ENCODE results near the gene RINT1.

DNA sequence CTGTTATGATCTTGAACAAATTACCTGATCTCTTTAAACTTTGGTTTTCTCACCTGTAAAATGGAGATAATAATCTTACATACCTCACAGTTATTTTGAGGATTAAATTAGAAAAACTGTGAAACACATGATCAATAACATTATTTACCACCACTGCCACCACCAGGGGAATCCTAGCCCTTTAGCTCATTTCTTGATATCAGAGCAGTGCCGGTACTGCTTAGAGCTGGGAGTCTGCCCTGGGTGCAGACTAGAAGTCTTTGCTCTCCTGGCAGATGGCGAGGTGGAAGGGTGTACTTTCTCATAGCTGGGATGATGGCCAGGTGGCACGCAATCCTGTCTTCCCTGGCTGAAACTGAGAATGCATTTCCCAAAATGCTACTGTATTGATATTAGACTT, 62.0 kb downstream of the RINT1 start:
- TF ChIP-seq, protein P1, sequence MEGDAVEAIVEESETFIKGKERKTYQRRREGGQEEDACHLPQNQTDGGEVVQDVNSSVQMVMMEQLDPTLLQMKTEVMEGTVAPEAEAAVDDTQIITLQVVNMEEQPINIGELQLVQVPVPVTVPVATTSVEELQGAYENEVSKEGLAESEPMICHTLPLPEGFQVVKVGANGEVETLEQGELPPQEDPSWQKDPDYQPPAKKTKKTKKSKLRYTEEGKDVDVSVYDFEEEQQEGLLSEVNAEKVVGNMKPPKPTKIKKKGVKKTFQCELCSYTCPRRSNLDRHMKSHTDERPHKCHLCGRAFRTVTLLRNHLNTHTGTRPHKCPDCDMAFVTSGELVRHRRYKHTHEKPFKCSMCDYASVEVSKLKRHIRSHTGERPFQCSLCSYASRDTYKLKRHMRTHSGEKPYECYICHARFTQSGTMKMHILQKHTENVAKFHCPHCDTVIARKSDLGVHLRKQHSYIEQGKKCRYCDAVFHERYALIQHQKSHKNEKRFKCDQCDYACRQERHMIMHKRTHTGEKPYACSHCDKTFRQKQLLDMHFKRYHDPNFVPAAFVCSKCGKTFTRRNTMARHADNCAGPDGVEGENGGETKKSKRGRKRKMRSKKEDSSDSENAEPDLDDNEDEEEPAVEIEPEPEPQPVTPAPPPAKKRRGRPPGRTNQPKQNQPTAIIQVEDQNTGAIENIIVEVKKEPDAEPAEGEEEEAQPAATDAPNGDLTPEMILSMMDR (IDR thresholded peaks at IDR 0.05; ENCODE audit: low read depth, low read length), result no peak
- TF ChIP-seq EZH2phosphoT487 (IDR thresholded peaks at IDR 0.05; ENCODE audit: low read depth), result no peak
